CD4-positive, alpha-beta T cell treated with Interleukin-17A for 1 hour (primary cell): ENCODE results near the gene GK.
"Not testable (repeated sequence)": the region's sequence is repeated elsewhere in the genome, so short reads cannot be mapped to it uniquely, and the experiment has no call there.

ENCODE experiments used
- DNase-seq: peaks from one replicate; pipeline ENCODE4 v3.0.0-alpha.2; 2020

Gene GK

GRCh38 chrX:30653415-30654131 is at the start of gene GK:
GK (plus strand) TSS chrX:30653423; CDS start chrX:30653538, 115 bp downstream.
- no peak for DNase-seq

GRCh38 chrX:30607155-30607554 is 46.1 kb upstream of the GK start:
- no peak for DNase-seq

- no peak for DNase-seq
Measured at GRCh38 chrX:30610026-30610425, 43.2 kb upstream of the GK start.

DNA sequence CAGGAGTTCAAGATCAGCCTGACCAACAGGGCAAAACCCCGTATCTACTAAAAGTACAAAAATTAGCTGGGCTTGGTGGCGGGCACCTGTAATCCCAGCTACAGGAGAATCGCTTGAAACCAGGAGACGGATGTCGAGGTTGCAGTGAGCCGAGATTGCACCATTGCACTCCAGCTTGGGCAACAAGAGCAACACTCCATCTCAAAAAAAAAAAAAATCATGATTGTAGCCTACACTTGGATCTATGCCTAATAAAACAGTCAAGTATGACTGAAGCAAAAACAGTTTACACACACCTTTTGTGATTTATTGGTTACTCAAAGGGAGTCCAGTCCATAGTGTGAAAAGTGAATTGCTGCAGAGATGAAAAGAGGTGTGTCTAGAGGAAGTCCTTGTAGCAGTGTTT is 41.0 kb upstream of the GK start:
- DNase-seq = no peak

DNA sequence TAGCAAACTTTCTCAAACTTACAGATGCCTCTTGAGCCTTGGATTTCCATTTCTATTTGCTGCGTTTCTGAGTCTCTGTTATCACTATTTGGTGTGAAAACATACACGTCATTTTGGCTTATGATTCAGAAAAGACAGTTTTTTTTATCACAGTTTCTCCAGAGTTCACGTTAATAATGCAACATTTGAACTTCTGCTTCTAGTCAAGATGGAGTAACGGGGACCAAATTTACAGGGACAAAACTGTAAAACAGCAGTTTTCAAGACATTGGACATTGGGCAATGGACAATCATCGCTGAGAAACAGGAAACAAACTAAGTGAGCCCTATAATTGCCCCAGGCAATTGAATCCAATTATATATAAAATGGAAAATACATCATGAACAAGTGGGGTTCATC is 39.5 kb upstream of the GK start:
- DNase-seq = no peak

DNA sequence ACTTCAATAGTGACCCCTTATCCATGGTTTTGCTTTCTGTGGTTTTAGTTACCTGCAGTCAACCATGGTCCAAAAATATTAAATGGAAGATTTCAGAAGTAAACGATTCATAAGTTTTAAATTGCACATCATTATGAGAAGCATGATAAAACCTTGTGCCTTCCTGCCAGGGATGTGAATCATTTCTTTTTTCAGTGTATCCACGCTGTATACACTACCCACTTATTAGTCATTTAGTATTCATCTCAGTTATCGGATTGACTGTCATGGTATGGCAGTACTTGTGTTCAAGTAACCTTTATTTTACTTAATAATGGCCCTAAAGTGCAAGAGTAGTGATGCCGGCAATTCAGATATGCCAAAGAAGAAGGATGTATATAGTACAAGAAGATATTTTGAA is 38.0 kb upstream of the GK start:
- no peak for DNase-seq

GRCh38 chrX:30618160-30618765 is 35.0 kb upstream of the GK start:
- DNase-seq = no peak

DNA sequence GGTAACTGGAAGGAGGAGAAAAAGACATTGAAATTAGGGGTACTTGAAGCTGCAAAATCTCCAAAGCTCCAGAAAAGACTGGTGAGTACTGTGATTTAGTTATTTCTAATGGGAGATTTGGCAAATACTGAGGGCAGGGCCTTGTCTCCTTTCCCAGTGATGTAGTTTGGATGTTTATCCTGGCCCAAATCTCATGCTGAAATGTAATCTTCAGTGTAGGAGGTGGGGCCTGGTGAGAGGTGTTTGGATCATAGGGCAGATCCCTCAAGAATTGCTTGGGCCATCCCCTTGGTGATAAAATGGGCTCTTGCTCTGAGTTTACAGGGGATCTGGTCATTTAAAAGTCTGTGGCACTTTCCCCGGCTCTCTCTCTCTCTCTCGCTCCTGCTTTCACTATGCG is 33.1 kb upstream of the GK start:
- DNase-seq = no peak

GRCh38 chrX:30620980-30621618 is 32.1 kb upstream of the GK start:
- DNase-seq = no peak

- DNase-seq = no peak
Measured at GRCh38 chrX:30622361-30622760, 30.9 kb upstream of the GK start.

- DNase-seq = no peak
Measured at GRCh38 chrX:30626402-30626801, 26.8 kb upstream of the GK start.

- DNase-seq = no peak
Measured at GRCh38 chrX:30627818-30628652, 25.2 kb upstream of the GK start.

GRCh38 chrX:30634070-30634469 is 19.2 kb upstream of the GK start:
- DNase-seq = not testable (repeated sequence)

GRCh38 chrX:30635630-30636029 is 17.6 kb upstream of the GK start:
- no peak for DNase-seq

DNA sequence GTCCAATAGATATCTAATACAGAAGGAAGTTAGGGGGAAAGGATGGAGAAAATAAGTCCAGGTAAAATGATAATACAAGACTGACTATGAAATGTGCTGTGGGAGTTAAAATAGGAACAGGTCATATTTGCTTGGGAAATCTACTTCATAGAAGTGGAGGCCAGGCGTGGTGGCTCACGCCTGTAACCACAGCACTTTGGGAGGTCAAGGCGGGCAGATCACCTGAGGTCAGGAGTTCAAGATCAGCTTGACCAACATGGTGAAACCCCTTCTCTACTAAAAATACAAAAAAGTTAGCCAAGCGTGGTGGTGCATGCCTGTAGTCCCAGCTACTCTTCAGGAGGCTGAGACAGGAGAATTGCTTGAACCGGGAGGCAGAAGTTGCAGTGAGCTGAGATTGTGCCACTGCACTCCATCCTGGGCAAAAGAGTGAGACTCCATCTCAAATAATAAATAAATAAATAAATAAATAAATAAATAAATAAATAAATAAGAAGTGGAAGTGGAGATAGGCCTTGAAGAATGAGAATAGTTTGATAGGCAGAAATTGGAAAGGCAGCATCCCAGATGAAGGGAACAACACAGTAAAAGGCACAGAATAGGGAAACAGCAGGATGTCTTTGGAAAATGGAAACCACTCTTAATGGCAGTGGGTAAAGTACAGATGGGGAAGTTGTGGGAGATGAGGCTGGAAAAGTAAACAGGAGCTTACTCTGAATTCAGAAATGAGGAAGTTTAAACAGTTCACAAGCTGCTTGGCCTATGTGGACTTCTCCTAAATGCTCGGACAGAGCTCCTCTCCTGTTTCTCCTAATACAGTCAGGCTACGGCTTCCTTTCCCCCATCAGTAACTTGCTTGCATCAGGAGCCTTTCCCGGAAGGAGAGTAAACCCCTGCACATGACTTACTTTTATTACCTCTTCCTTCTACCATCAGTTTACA is 15.1 kb upstream of the GK start:
- no peak for DNase-seq

DNA sequence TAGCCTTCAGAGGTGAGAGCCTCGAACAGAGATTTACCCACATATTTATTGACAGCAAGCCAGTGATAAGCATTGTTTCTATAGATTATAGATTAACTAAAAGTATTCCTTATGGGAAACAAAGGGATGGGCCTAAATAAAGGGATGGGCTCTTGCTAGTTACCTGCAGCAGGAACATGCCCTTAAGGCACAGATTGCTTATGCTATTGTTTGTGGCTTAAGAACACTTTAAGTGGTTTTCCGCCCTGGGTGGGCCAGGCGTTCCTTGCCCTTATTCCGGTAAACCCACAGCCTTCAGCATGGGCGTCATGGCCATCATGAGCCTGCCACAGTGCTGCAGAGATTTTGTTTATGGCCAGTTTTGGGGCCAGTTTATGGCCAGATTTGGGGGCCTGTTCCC is 13.5 kb upstream of the GK start:
- DNase-seq = not testable (repeated sequence)

DNA sequence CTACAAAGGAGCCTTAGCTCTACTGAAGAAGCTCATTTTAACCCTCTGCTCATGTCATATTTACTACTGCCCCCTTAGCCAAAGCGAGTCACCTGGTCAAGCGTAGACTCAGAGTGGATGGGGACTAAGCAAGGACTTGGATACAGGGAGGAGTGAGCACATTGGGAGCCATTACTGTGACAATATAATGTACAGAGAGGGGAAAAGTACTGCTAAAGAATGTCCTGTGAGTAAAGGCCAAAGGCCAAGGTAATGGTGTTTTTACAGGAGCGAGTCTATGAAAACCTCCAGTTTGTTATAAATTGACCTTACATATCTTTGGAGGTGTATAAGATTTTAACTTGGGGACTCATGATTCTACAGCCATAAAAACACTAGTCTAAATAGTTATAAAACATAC is 10.6 kb upstream of the GK start:
- no peak for DNase-seq

DNA sequence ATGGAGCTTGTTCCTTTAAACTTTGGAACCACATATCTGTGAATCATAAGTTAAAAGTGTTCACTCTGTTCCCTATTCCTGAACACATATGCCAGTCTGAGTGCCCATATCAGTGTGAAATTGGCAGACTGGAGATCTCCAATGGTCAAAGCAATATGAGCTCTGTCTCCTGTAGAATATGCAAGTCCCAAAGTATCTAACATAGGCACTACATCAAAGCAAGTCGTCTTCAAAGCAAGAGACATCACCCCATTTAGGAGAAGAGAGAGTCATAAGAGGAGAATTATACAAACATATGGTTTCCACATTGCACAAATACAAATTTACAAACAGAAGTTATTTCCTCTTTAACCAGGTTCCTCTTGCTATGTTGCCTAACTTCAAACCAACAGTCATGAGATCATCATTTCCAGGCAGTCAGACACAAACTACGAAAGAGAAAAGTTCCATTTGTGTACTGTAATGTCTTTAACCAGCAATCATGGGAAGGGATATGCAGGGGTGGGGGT is 9.9 kb upstream of the GK start:
- no peak for DNase-seq

DNA sequence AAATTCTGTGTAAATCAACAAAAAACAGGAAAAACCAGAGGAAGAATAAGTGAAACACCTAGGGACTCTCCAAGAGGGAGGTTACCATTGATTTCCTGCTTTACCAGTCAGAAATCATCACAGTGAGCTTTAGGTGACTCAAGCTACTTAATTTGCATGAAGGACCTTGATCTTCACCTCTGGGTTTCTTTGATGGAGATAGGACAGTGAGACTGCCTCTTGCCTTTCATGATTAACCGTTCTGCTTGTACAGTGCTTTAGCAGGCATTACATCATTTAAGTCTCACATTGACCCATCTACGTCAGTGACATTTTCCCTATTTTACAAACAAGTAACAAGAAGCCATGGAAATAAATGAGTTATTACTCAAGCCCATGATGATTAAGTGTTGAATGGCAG is 3.4 kb upstream of the GK start:
- peak; percentile 45 for DNase-seq

- peak; percentile 92 for DNase-seq
Measured at GRCh38 chrX:30652527-30653414, 452 bp upstream of the GK start.

GRCh38 chrX:30654386-30654785 is 1.2 kb downstream of the GK start:
- DNase-seq = not testable (repeated sequence)
